ENCODE results near the gene TSR1.

TSR1 gene

DNA sequence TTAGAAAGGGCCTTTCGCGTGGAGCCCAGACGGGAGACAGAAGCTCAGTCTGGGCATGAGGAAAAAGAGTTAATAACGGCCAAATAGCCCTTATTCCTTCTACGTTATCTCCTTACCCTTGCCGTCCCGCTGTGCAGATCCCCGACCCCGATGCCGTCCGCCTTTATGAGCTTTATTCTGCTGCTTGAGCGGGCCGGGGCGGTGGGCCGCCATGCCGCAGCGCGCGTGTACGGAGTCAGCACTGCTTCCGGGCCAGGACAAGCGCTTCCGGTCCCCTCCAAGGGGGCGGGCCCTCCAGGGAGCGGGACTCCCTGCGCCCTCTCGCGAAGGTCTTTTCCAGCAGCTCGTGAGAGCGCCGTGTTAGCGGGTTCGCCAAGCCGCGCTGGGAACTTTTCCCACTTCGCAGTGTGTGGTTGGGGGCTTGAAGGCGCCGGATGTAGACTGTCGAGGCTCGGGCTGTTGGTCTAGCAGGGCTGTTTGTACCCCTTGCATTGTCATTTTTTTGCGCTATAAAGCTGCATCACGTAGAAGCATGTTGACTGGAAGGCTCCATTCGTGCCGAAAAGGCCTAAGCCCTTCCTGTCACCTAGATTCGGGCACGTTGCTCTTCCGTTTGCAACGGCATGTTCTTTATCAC lies at the start of gene TSR1:
Gene TSR1, minus strand, starts transcription at position 243 of the 637 bp plus-strand sequence. Its CDS starts 30 bp downstream, at position 213.
- TF ChIP-seq, protein P1, sequence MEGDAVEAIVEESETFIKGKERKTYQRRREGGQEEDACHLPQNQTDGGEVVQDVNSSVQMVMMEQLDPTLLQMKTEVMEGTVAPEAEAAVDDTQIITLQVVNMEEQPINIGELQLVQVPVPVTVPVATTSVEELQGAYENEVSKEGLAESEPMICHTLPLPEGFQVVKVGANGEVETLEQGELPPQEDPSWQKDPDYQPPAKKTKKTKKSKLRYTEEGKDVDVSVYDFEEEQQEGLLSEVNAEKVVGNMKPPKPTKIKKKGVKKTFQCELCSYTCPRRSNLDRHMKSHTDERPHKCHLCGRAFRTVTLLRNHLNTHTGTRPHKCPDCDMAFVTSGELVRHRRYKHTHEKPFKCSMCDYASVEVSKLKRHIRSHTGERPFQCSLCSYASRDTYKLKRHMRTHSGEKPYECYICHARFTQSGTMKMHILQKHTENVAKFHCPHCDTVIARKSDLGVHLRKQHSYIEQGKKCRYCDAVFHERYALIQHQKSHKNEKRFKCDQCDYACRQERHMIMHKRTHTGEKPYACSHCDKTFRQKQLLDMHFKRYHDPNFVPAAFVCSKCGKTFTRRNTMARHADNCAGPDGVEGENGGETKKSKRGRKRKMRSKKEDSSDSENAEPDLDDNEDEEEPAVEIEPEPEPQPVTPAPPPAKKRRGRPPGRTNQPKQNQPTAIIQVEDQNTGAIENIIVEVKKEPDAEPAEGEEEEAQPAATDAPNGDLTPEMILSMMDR (conservative IDR thresholded peaks at IDR 0.05; ENCODE audit: low read depth): peak; percentile 24
- peak within 1 kb of the TSS; percentile 89 for H3K27ac ChIP-seq
- DNase-seq (ENCODE audit: low spot score): peak; percentile 96
- POLR2A ChIA-PET (ENCODE audit: low non-redundant PET): interaction anchor here (0.5 to 1.3 kb wide), 6 partner anchors 12 to 421 kb away, joined by 3 to 5 read pairs (median 3); partner anchors contain the start of genes SMG6 and SRR
- CTCF ChIA-PET: interaction anchor here (0.6 to 2.1 kb wide), 5 partner anchors 16 to 288 kb away, joined by 3 to 9 read pairs (median 4); no protein-coding TSS in a partner anchor

DNA sequence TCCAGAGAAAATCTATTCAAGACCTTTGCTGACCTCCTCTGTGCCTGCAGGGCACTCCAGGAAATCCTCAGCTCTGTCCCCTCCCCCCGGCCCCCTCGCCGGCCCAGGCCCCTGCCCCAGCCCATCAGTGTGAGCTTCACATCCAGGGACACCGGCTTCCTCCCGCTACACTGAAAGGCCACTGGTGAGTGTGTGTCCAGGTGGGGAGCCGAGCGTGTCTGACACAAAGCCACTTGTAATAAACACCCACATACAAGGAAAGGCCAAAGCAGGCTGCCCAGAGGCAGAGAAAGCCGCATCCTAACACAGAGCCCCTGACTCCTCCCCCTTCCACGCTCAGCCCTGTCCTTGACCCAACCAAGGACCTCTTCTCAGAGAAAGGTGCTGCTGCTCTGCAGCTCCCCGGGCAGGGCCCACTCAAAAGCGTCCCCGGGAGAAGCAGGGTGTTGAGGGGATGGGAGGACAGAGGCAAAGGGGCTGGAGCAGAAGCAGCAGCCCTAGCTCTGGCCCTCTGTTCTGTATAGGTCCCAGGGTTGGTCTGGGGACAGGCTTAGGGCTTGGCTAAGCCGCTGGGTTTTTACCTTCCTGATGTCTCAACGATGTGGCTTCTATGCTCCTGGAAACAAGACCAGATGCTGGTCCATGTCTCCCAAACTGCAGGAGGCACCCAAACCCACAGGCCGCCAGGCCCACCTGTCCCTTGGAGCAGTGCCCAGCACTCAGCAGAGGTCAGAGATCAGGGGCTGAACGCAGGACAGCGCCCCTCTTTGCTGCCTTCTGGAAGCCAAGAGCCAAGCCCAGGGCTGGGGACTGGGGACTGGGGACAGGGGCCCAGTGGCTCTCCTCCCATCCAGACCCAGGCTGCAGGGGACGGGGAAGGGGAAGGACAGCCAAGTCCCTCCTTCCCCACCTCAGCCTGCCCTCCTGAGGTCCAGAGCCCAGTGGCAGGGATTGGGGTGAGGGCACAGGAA lies 49.3 kb upstream of the TSR1 start:
- TF ChIP-seq, protein P1 (conservative IDR thresholded peaks at IDR 0.05; ENCODE audit: low read depth): no peak
- H3K27ac ChIP-seq: peak overlapping the region; percentile 99
- CTCF ChIA-PET: no interaction called here

DNA sequence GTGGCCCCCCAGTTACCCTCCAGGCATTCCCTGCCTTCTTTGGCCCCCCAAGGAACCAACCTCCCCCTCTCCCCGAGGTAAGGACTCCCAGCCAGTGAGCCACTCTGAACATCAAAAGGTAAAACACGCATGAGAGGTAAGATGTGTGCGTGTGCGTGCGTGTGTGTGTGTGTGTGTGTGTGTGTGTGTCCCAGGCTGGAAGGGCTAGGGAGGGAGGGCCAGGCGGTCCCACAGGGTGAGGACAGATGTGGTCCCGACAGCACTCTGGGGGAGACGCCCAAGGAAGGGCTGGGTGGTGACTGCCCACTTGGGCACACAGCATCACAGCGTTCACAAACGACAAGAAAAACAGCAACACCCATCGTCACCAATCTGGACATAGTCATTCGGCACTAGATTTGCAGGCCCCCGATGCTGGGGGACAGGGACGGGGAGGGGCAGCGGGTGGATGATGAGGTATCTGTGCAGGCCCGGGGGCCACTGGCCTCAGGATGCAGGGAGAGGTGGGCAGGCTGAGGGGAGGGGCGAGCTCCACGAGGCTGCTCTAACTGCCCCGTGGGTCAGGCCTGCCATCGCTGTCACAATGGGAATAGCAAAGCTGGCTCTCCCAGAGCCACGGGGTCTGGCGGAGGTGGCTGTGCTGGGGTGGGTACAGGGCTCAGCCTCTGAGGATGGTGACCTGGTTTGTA lies 48.3 kb upstream of the TSR1 start:
- DNase-seq (ENCODE audit: low spot score): no peak
- POLR2A ChIA-PET (ENCODE audit: low non-redundant PET): no interaction called here
- H3K27ac ChIP-seq: peak overlapping the region; percentile 99
- CTCF ChIA-PET: interaction anchor here (1.1 kb wide), 1 partner anchor 36 kb away, joined by 3 read pairs; no protein-coding TSS in a partner anchor
- TF ChIP-seq, protein P1 (conservative IDR thresholded peaks at IDR 0.05; ENCODE audit: low read depth): no peak

More for the DNA sequence above, 49.3 kb upstream of the TSR1 start:
- POLR2A ChIA-PET (ENCODE audit: low non-redundant PET): no interaction called here
- DNase-seq (ENCODE audit: low spot score): no peak

DNA sequence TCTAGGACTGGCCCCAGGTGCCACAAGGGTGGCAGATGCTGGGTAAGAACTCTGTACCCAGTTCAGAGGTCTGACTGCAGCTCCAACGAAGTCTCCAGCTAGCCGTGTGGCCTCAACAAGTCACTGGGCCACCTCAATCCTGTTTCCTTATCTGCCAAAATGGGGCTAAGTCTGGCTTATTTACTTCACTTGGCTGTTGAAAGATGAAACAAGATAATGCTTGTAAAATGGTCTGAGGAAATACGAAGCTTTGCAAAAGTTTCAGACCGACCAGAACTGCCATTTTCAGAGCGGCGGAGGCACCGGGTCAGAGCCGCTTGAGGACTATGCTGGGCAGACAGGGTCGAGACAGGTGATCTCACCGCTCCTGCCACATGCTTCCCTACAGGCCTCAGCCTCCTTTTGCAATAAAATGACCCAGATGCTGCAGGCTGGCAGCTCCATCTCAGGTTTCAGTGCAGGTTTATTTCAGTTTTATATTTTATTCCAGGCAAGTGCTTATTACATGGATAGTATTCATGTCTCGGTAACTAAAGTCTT lies 47.4 kb upstream of the TSR1 start:
- DNase-seq (ENCODE audit: low spot score): no peak
- TF ChIP-seq, protein P1 (conservative IDR thresholded peaks at IDR 0.05; ENCODE audit: low read depth): no peak
- CTCF ChIA-PET: interaction anchor here (0.6 to 4.3 kb wide), 9 partner anchors 9 to 37 kb away, joined by 3 to 54 read pairs (median 7); no protein-coding TSS in a partner anchor
- peak overlapping the region; percentile 99 for H3K27ac ChIP-seq
- POLR2A ChIA-PET (ENCODE audit: low non-redundant PET): no interaction called here

DNA sequence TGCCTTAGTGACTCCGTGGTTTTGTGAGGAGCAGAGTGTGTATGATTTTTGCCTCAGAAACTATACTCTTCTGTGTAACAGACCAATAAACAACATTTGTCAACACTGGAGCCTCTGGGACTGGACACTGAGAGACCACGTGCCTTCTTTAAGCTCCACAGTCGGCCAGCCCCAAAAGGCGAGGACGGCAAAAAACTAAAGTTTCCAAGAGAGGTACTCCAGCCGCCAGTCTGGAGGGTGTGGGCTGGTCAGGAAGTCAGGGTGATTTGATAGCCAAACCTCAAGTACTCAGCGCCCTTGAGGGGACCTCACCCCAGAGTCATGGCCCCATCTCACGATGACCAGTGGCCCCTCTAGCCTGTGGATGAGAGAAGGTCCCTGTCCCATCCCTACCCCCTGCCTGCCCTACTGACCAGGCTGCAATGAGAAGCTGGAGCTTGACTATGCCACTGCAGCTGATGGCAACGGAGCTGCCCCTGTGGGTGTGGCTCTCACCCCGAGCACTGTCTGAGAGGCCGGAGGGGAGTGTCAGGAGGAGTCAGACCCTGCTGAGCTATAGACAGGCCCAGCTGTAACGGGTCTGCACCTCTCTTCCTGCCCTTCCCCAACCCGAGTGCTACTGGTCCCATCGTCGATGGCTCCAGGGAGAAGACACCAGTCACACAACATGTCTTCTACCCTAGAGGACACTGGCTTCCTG lies 44.8 kb upstream of the TSR1 start:
- DNase-seq (ENCODE audit: low spot score): no peak
- peak overlapping the region; percentile 99 for H3K27ac ChIP-seq
- CTCF ChIA-PET: interaction anchor here (0.6 to 4.3 kb wide), 5 partner anchors 18 to 295 kb away, joined by 3 to 54 read pairs (median 5); no protein-coding TSS in a partner anchor
- TF ChIP-seq, protein P1 (conservative IDR thresholded peaks at IDR 0.05; ENCODE audit: low read depth): no peak
- POLR2A ChIA-PET (ENCODE audit: low non-redundant PET): no interaction called here
